HL-60/S4 treated with phorbol 12-myristate 13-acetate at 8.2 ng/mL for 4 days and 3 days (cell line): ENCODE measurements around the gene DOC2B.
"Not testable (repeated sequence)": the region's sequence is repeated elsewhere in the genome, so short reads cannot be mapped to it uniquely, and the experiment has no call there.

ENCODE experiments used
- in situ Hi-C: fragments of 300-500 bp; cut with MboI; formaldehyde crosslinking; loops from 2 replicates; pipeline ENCODE4 v1.15.0; 2022; ENCODE audit warnings: low sequenced_read_pairs

DOC2B gene

DNA sequence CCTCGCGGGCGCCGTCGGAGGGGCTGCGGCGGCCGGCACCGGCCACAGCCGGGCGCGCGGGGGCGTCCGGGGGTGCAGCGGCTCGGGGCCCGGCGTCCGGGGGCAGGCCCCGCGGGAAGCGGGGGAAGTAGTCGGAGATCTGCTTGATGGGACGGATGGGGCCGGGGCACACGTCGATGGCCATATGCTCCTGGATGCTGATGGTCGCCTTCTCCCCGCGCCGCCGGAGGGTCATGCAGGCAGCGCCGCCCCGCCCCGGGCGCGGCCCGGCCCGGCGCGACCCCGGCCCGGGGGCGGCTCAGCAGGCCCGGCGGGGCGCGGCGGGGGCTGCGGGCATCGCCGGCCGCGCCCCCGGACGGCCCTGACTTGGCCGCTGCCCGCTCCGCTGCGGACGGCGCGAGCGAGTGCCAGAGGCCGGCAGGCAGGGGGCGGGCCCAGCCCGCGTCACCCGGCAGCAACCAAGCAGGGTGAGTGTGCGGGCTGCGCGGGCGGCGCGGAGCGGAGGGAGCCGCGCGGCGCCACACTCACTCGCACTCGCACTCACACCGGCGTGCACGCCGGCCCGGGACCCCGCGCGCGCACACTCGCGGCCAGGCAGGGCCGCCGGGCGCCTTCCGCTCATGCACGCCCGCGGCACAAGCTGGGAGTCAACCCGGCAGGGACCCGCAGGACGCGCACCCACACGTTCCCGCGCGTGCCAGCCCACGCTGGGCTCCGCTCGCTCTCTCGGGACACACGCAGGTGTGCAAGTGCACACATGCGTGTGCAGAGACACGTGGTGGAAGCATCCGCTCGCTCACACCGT is at the start of gene DOC2B:
Gene DOC2B, minus strand, starts transcription at position 406 of the 805 bp plus-strand sequence. Its CDS starts 171 bp downstream, at position 235.
- in situ Hi-C loops: no loop called here

DNA sequence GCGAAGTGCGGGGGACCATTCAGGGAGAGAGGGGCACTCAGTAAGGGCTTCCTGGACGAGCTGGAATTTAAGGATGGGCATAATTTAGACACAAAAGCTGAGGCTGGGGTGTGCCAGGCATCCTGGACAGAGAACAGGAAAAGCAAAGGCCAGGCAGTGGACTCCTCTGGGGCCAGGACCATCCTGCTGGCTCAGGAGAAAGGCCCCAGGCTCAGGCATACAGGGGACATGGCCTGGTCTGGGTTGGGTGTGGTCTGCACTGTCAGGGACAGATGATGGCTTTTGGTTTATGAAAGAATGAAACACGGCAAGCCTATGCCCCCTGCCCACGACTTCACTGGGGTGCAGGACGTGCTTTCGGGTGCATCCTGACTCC is 48.9 kb upstream of the DOC2B start:
- in situ Hi-C loops: no loop called here

DNA sequence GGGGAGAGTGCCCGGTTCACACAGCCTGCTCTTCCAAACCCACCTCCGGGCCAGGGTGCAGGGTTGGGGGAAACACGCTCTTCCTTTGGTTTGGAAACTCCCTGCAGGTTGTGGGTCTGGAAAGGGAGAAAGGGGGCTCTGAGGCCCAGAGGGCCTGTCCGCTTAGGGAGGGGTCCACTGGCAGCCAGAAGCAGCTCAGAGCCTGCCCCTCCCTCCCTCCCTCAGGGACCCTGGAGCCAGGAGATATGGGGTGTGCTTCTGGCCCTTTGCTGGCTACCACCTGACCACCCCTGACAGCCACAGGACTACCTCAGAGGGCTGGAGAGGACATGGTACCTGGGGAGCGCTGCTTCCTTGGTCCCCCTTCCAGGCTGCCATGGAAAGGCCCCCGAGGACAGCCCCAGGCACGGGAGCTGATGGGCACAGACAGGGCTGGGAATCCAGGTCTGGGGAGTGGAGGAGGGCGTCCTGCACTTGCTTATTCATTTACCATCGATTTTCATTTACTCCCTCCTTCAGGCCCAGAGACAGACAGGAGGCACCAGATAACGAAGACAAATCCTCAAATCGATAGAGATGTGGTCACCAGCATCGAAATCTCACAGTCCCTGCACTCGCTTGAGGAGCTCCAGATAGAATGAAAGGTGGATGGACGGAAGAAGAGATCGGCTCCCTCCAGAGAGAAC is 48.4 kb upstream of the DOC2B start:
- in situ Hi-C loops: no loop called here

DNA sequence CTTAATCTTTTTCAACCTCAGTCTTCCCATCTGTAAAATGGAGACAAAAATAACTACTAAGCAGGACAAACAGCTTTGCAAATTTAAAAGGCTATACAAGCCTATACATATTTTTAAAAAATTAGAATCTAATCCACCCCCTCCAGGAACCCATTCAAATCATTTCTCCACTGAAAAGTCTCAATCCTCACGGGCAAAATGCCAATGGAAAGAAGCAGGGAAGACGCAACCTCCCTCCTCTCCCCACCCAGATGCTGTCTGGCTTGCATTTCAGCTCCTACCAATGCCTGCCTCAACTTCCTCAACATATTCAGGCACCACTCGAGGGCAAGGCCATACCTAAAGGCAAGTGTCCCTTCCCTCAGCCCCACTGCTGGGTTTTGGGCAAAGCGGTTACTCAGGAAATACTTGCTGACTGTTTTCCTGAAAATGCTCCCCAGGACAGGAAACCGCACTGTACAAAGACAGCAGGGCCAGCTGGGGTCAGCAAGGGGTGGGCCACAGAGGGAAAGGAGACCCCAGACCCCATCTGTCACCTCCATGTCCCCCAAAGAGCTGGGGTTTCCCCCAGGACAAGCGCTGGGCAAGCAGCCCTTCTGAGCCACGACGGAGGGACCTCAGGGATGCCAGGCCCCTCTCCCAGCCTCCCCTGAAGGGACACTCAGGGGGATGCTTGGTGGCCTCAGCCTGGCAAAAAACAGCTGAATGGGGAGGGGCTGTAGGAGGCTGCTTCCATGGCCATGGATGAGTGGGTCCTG is 47.7 kb upstream of the DOC2B start:
- in situ Hi-C loops: no loop called here

DNA sequence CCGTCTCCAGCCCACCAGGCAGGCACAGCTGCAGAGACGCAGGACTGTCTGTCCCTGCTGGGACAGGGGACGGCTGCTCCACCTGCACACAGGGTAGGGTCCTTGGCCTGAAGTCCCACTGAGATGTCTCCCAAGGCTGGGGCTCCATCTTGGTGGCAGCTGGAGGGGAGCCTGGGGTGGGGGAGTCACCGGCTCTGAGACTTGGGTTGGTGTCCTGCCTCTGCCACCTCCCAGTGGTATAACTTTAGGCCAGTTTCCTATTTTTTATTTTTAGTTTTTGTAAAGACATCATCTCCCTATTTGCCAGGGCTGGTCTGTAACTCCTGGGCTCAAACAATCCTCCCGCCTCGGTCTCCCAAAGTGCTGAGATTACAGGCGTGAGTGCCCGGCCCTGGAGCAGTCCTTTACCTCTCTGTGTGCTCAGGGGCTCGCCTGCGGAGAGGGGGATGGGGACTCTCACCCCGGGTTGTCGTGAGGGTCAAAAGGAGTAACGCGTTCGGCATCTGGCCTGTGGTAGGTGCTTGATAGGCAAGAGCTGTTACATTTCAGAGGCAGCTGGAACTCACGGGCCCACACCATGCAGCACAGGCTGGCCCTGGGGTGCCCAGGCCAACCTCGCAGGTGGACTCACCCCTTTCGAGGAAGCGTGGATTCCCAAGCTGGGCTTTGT is 46.6 kb upstream of the DOC2B start:
- in situ Hi-C loops: no loop called here

DNA sequence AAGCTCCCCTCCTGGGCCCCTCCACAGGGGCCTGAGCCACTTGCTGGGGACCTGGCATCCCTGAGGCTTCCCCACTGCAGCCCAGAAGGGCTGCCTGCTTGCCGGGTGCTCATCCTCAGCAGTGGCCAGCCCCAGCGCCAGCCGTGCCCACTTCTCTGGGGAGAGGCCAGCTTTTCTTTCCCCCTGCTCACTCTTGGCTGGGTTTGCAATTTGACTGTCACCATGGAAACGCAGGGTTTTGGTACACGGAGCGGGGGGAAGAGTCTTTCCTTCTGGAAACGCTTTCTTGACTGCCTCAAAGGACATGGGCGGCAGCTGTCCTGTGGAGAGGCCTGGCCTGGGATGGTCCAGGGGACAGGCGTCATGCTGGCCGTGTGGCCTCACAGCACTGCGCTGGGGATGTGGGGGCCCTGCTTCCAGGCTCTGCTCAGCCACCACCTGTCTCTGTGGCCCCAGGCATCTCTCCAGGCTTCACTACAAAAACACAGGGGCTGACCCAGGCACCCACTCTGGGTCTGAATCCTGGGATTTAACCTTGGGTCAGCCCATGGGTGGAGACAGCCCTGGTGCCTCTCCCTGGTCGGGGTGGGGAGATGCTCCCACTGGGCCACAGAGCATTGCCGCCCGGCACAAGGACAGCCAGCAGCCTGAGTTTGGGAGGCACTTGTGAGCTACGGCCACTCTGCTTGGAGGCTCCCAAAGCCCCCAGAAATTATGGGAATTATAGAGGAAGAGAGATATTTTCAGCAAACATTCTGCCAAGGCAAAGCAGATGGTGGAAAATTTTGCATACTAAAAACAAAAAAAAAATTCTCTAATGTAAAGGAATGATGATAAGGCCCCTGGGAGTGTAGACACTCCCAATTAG is 45.9 kb upstream of the DOC2B start:
- in situ Hi-C loops: no loop called here

DNA sequence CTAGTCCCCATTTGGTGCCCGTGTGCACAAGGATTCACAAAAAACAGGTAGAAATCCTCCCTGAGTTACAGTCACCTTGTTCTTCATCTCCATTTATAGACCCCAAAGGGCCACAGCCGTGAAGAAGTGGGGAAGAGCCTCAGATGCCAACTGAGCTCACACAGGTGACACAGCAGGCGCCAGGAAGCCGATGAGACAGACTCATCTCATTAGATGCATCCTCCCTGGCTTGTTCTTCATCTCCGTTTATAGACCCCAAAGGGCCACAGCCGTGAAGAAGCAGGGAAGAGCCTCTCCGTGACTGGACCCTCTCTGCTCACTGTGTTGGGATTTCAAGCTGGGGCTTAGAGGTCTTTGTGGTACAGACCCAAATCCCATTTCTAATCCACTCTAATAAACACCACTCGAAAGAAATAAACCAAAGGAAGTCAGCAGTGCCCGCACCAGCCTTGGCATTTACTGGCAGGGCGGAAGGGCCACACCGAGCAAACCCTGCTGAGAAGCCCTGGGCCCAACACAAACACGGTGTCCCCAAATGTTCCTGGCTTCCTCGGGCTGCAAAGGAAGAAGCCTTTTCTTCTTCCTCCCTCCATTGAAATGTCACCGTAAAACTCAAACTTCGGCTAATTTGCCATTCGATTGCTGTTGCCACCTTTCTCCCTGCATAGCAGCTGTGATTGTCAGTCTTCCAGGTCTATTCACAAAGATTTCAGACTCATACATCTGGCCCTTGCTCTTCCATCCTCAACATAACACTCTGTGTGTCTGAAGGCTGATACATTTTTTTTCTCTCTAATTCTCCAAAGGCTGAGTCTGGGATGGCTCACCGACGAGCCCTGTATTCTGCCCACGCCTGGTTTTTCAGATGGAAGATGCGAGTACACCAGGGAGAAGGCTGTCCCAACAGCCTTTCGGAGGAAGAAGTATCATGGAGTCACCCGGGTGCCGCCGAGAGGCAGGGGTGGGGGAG is 44.9 kb upstream of the DOC2B start:
- in situ Hi-C loops: no loop called here

DNA sequence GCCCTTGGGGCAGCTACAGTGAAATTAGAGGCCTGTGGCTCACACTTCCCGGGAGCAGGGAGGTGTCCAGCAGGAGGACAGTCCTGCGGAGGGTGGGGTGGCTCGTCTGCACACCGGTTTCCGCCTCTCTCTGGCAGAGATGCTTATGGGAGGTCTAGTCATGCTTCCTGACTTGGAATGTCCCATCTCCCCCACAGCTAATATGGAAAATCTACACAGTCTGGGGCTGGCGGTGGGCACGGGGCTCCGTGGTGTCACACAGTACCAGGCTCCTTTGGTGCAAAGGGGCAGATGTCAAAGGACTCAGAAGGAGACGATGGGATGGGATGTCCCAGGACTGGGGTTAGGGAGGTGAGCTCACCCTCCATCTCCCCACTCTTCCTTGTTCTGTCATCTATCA is 44.1 kb upstream of the DOC2B start:
- in situ Hi-C loops: no loop called here

DNA sequence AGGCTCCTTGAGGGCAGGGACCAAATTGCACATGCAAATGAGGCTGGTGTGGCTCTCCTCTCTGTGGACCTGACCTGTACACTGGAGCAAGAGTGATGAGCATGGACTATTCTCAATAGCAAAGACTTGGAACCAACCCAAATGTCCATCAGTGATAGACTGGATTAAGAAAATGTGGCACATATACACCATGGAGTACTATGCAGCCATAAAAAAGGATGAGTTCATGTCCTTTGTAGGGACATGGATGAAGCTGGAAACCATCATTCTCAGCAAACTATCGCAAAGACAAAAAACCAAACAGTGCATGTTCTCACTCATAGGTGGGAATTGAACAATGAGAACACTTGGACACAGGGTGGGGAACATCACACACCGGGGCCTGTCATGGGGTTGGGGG is 43.1 kb upstream of the DOC2B start:
- in situ Hi-C loops: not testable (repeated sequence)

DNA sequence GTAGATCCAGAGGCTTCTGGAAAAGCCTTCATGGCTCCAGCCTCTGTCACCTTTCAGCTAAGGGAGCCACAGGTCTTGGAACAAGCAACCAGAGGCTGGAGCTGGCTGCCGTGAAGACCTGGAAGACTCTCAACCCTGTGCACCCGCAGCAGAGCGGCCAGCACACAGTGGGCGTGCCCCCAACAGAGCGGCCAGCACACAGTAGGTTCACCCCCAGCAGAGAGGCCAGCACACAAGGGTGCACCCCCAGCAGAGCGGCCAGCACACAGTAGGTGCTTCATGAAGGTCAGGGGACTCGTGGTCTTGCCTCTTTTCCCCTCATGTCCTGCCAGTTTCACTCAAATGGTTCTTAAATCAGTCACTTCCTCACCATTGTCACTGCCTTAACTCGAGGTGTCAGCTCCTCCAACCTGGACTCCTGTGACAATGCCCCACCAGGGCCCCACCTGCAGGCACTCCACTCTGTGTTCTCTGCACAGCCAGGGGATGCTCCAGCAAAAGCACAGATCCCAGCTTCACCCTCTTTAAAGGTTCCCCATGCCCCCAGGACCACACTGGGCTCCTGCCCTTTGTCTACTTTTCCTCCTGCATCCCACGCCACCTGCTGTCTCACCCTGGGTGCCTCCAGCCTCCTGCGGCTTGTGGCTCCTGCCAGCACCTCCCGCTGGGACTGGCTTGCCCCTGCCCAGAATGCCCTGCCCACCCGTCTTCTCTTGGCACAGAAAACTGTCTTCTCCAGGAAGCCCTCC is 42.4 kb upstream of the DOC2B start:
- in situ Hi-C loops: no loop called here

DNA sequence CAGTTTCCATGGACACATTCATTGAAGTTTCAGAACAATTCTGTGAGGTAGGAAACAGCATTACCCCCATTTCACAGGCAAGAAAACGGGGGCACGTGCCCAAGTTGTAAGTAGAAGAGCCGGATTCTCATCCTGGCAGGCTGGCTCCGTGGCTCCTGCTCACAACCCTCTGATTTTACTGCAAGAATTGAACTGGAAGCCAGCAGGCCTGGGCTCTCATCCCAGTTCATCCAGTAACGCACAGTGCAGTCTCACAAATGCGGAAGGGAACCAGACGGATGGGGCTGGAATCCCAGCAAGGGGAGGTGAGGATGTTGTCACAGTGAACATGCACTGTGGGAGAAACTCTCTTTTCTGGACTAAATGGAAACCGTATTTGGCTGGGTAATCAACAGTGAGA is 40.7 kb upstream of the DOC2B start:
- in situ Hi-C loops: no loop called here

DNA sequence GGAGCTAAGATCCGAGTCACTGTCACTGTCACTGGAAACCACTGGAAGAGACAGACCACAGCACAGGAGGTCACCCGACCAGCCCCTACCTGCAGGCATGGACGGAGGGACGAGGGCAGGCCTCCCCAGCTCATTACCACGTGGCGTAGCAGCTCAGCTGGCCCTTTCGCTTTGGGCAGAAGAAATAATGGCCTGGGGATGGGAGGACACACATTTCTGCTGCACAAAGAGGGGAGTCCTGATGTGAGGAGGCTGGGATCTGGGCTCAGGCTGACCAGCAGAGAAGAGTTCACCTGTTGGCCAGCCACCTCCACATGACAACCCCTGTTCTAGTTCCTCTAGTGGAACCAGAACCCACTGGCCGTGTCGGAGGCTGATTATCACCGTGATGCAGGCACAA is 38.2 kb upstream of the DOC2B start:
- in situ Hi-C loops: no loop called here

DNA sequence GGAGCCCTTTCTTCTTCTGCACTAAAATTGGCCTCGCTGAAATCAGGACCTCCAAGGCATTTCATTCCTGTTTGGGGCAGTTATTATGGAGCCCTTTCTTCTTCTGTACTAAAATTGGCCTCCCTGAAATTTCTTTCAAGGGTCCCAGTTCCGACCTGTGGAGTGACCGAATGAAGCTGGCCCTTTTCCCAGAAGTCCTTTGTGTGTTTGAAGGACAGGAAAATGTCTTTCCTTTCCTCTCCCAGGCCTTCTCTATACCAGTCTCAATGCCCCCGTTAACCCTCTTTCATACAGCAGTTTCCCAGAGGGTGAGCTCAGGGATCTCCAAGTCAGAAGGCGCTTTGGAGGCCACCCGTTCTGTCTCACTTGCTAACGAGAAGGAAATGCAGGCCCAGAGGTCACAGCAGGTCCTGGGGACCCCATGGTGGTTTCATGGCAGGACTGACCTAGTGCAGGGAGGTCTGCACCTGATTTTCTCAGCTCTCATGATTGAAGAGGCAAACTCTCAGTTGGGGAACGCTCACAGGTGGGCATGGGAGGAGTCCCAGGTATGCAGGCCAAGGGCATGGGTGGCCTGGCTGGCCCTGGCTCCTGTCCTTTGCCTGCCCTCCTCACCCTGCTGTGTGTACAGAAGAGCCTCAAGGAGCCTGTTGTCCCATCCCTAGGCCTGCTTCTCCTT is 37.1 kb upstream of the DOC2B start:
- in situ Hi-C loops: no loop called here

DNA sequence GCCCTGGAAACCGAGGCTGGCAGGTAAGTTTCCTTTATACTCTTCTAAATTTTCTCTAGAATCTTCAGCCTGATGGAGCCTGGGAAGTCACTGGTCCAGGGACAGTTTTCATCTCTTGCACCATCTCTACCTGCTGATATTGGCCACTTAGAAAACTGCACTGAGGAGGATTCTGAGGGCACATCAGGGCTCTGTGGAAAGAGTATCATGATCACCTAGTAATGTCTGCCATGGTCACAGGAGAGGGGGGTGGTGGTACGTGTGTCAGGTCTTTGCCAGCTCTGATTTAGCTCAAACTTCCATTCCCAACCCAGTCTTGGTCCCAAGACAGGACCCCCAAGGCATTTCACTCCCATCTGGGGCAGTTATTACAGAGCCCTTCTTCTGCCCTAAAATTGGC is 35.2 kb upstream of the DOC2B start:
- in situ Hi-C loops: no loop called here

DNA sequence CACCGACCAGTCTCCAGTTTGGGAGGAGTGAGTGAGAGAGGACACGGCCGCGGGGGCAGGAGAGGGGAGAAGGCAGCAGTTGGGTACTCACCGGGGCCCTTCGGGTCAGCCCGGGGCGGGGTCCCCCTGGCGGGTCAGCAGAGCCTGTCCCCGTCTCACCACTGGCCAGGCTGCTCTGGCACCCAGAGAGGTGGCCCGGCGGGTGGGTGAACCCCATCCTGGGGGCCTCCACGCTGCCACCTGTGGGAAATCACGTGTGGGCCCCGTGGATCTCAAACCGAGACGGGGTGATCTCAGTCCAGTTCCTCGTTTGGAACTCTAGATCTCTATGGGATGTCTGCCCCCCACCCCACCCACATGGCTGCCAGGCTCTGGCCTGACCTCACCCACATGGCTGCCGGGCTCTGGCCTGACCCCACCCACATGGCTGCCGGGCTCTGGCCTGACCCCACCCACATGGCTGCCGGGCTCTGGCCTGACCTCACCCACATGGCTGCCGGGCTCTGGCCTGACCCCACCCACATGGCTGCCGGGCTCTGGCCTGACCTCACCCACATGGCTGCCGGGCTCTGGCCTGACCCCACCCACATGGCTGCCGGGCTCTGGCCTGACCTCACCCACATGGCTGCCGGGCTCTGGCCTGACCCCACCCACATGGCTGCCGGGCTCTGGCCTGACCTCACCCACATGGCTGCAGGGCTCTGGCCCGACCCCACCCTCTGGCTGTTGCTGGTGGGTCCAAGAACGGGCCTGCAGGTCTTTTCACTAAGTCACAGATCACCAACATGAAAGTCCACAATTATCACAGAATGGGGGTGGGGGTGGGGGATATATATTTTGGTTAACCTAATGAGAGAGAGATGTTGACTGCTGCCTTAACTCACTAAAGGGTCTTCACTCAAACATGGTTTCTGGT is 34.4 kb upstream of the DOC2B start:
- in situ Hi-C loops: not testable (repeated sequence)

DNA sequence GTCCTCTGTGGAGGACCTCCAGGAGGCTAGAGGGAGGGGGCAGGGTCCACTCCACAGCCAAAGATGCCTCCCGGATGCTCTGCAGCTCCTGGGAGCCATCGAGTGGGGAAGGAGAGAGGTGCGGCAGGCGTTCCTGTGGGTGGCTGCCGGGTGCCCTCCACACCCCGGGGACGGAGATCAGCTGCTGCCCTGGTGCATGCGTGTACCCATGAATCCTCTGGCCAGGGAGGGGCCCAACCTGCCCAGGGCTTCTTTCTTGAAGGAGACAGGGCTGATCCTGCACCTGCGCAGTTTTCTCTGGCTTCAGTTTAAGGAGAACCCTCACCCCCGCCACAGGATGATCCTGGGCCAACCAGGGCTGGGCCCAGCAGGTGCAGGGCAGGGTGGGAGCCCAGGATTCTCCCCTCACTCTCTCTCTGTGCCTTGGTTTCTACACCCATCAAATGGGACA is 33.5 kb upstream of the DOC2B start:
- in situ Hi-C loops: no loop called here
